ENCODE data around the gene NUP214.

The NUP214 gene

GRCh38 chr9:131272212-131272611, 146.8 kb downstream of the NUP214 start:
- H3K27ac ChIP-seq: no peak overlapping the region
- no peak for TF ChIP-seq ZFX (IDR thresholded peaks at IDR 0.05; ENCODE audit: borderline replicate concordance)
- TF ChIP-seq, protein P1, sequence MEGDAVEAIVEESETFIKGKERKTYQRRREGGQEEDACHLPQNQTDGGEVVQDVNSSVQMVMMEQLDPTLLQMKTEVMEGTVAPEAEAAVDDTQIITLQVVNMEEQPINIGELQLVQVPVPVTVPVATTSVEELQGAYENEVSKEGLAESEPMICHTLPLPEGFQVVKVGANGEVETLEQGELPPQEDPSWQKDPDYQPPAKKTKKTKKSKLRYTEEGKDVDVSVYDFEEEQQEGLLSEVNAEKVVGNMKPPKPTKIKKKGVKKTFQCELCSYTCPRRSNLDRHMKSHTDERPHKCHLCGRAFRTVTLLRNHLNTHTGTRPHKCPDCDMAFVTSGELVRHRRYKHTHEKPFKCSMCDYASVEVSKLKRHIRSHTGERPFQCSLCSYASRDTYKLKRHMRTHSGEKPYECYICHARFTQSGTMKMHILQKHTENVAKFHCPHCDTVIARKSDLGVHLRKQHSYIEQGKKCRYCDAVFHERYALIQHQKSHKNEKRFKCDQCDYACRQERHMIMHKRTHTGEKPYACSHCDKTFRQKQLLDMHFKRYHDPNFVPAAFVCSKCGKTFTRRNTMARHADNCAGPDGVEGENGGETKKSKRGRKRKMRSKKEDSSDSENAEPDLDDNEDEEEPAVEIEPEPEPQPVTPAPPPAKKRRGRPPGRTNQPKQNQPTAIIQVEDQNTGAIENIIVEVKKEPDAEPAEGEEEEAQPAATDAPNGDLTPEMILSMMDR (IDR thresholded peaks at IDR 0.05): no peak

- TF ChIP-seq, protein P1 (IDR thresholded peaks at IDR 0.05): no peak
- H3K27ac ChIP-seq: no peak overlapping the region
Measured at GRCh38 chr9:131273146-131273855, 147.9 kb downstream of the NUP214 start.

DNA sequence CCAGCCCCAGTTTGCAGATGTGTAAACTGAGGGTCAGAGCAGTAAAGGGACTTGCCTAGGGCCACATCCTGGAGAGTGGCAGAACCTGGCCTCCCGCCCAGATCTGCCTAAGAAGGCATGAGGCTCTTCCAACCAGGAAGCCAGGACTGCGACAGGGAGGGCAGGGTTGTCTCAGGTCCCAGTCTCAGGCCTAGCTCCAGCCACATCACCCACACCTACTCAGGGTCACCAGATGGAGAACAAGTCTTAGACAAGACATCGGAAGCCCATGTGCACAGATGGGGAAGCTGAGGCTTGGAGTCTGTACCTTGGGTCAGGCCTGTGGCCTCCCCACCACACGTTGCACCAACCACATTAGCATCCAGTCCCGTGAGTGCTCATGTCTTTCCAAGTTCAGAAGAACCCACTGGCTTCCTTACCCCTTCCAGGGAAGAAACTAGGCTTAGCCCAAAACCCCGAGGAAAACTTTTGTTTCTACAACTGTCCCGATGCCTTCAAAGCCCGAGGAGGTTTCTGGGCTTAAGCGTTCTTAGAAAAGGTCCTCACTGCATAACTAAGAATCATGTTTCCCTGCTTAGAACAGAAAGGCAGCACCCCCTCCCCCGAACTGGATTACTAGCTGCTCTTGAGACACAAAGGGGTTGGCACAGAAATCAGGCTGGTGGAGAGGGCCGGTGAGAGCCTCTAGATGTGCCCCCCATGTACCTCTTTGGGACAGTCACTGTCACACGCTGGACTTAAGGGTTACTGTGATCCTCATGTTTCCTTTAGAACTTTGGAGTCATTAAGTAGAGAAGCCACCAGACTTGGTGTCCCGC, 148.7 kb downstream of the NUP214 start:
- no peak overlapping the region for H3K27ac ChIP-seq
- no peak for TF ChIP-seq ZFX (IDR thresholded peaks at IDR 0.05; ENCODE audit: borderline replicate concordance)
- TF ChIP-seq, protein P1 (IDR thresholded peaks at IDR 0.05): no peak

DNA sequence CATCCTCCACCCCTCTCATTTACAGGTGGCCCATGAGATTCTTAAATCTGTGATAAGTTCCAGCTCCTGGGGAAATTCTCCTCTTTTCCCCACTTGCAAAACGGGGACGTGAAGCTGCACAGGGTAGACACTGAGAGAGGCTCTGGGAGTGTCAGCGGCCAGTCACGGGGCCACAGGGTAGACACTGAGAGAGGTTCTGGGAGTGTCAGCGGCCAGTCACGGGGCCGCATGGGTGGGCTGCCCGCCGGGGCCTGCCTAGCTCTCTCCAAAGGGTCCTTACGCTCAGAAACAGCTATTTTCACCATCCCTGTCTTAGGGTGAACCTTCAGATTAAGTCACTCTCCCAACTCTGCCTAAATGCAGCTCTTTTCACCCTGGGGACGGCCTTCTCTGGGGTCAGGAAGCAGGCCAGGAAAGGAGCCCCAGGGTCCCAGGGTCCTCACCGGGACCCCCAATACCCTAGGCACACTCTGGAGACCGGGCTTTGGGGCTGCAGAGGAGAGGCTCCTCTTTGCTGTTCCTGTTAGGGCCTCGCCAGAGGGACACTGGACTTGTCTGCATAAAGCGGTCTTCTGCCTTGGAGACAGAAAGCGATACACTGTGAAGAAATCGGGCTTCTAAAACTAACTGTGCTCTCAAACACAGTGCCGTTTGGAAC, 149.4 kb downstream of the NUP214 start:
- TF ChIP-seq, protein P1 (IDR thresholded peaks at IDR 0.05): no peak
- no peak for TF ChIP-seq ZFX (IDR thresholded peaks at IDR 0.05; ENCODE audit: borderline replicate concordance)
- H3K27ac ChIP-seq: no peak overlapping the region

GRCh38 chr9:131275332-131276093, 150.1 kb downstream of the NUP214 start:
- TF ChIP-seq, protein P1 (IDR thresholded peaks at IDR 0.05): no peak
- no peak for TF ChIP-seq ZFX (IDR thresholded peaks at IDR 0.05; ENCODE audit: borderline replicate concordance)
- H3K27ac ChIP-seq: no peak overlapping the region

- TF ChIP-seq, protein P1 (IDR thresholded peaks at IDR 0.05): peak; percentile 15; the same call in 1 of the 2 replicates
- TF ChIP-seq ZFX (IDR thresholded peaks at IDR 0.05; ENCODE audit: borderline replicate concordance): no peak
- no peak within 1 kb of the TSS for H3K27ac ChIP-seq
Measured at GRCh38 chr9:131276094-131276888, 150.9 kb downstream of the NUP214 start, which contains the start of gene FAM78A. TSS of gene FAM78A (minus strand) at chr9:131276510. CDS start at chr9:131276179, 331 bp downstream.
